Measurements from ENCODE around the gene IDH3A. TPM values are rescaled to one million over a fixed set of nuclear protein-coding genes. Genes with fewer than 3 reads are reported as not detected.

IDH3A gene
- polyA plus RNA-seq, 10 donors, result 32.8 to 54.9 (median 39.0) TPM

GRCh38 chr15:78162038-78162437, 12.9 kb downstream of the IDH3A start:
- DNase-seq, result no peak

- DNase-seq, result no peak
Measured at GRCh38 chr15:78164010-78164409, 14.8 kb downstream of the IDH3A start.

GRCh38 chr15:78167227-78167888, 18.2 kb downstream of the IDH3A start:
- DNase-seq, result no peak

- no peak for DNase-seq
Measured at GRCh38 chr15:78168608-78169007, 19.4 kb downstream of the IDH3A start.

- no peak for DNase-seq
Measured at GRCh38 chr15:78170848-78171773, 21.9 kb downstream of the IDH3A start.

- DNase-seq, result no peak
Measured at GRCh38 chr15:78171864-78172472, 22.8 kb downstream of the IDH3A start.

- DNase-seq, result no peak
Measured at GRCh38 chr15:78174401-78174800, 25.2 kb downstream of the IDH3A start.

- DNase-seq, result no peak
Measured at GRCh38 chr15:78175330-78175729, 26.2 kb downstream of the IDH3A start.

GRCh38 chr15:78177447-78177873, 28.3 kb downstream of the IDH3A start:
- DNase-seq, result peak in 2 of 3 donors; percentile 4 to 48

- DNase-seq, result peak in 2 of 3 donors; percentile 7 to 21
Measured at GRCh38 chr15:78178064-78178463, 28.9 kb downstream of the IDH3A start.

GRCh38 chr15:78179286-78179840, 30.2 kb downstream of the IDH3A start:
- DNase-seq, result no peak

- no peak for DNase-seq
Measured at GRCh38 chr15:78179906-78180305, 30.7 kb downstream of the IDH3A start.

- DNase-seq, result no peak
Measured at GRCh38 chr15:78182336-78182700, 33.2 kb downstream of the IDH3A start.

- no peak for DNase-seq
Measured at GRCh38 chr15:78182821-78183220, 33.7 kb downstream of the IDH3A start.

- no peak for DNase-seq
Measured at GRCh38 chr15:78192826-78193594, 43.8 kb downstream of the IDH3A start.

- no peak for DNase-seq
Measured at GRCh38 chr15:78193731-78194567, 44.8 kb downstream of the IDH3A start.

GRCh38 chr15:78194568-78194925, 45.4 kb downstream of the IDH3A start:
- DNase-seq, result no peak

GRCh38 chr15:78195735-78196201, 46.6 kb downstream of the IDH3A start:
- DNase-seq, result peak in 1 of 3 donors; percentile 36

- DNase-seq, result no peak
Measured at GRCh38 chr15:78197632-78198031, 48.5 kb downstream of the IDH3A start.

- DNase-seq, result no peak
Measured at GRCh38 chr15:78200276-78200930, 51.2 kb downstream of the IDH3A start.

All from muscle of back (tissue), 11 donors.